Activated T-cell treated with anti-CD3 and anti-CD28 coated beads, Interleukin-2, amount 50 U/mL, for 72 hours (primary cell): ENCODE data around the gene EDNRA. TPM values are rescaled to one million over a fixed set of nuclear protein-coding genes. Genes with fewer than 3 reads are reported as not detected.

Experiments
- ATAC-seq, 2 donors: fragments of 150-1000 bp; cut with Tn5 transposase; replicated peaks in 1 of 2; 2 replicates each; pipeline ENCODE4 v1.10.0; 2021; ENCODE audit warnings: moderate library complexity in 2 of 2, mild to moderate bottlenecking in 1 of 2
- DNase-seq, 2 donors: peaks; one replicate each; pipeline ENCODE4 v3.0.0; 2021 to 2022; ENCODE audit warnings: mixed read lengths in 1 of 2
- H3K27ac Mint-ChIP-seq: one replicate; pipeline ENCODE4 v1.8.0; 2022; ENCODE audit warnings: mild to moderate bottlenecking, moderate library complexity, mixed read lengths
- H3K27me3 Mint-ChIP-seq: one replicate; pipeline ENCODE4 v1.8.0; 2022; ENCODE audit warnings: low read depth, mixed read lengths
- H3K36me3 Mint-ChIP-seq, 2 donors: one replicate each; pipeline ENCODE4 v1.8.0; 2022; ENCODE audit warnings: mixed read lengths in 2 of 2, mild to moderate bottlenecking in 1 of 2; ENCODE audit not compliant: insufficient read depth in 2 of 2
- H3K4me1 Mint-ChIP-seq: one replicate; pipeline ENCODE4 v1.8.0; 2022; ENCODE audit warnings: low read depth, mixed read lengths
- H3K4me3 Mint-ChIP-seq, 2 donors: one replicate each; pipeline ENCODE4 v1.8.0; 2022; ENCODE audit warnings: mild to moderate bottlenecking in 2 of 2, mixed read lengths in 2 of 2, moderate library complexity in 2 of 2
- H3K9me3 Mint-ChIP-seq, 2 donors: one replicate each; pipeline ENCODE4 v1.8.0; 2022; ENCODE audit warnings: mixed read lengths in 2 of 2
- total RNA-seq, 2 donors: library from RNA; stranded (reverse); gene quantifications; one replicate each; pipeline ENCODE4 v1.2.3, GENCODE V29; 2022

Gene EDNRA
- total RNA-seq, 2 donors from 2014 or later = 0.34 to 0.69 TPM

- no peaks in the 10 kb centered on the region for H3K4me1 Mint-ChIP-seq
- DNase-seq (no peak), ATAC-seq (no peak)
- peaks cover 15% of the 10 kb centered on the region for H3K27me3 Mint-ChIP-seq
- no peaks in the 10 kb centered on the region for H3K36me3 Mint-ChIP-seq
- H3K27ac Mint-ChIP-seq = no peak overlapping the region
- peaks cover 5 to 6% of the 10 kb centered on the region in 2 donors for H3K9me3 Mint-ChIP-seq
- H3K4me3 Mint-ChIP-seq = no peak overlapping the region
These were observed 106.1 kb downstream of the EDNRA start for GRCh38 chr4:147587041-147587440.

GRCh38 chr4:147589586-147589985 is 108.7 kb downstream of the EDNRA start:
- Mint-ChIP-seq H3K27me3 (peaks cover 19% of the 10 kb centered on the region), H3K27ac (no peak overlapping the region)

GRCh38 chr4:147590249-147590920 is 109.5 kb downstream of the EDNRA start:
- no peak overlapping the region for H3K4me3 Mint-ChIP-seq
- ATAC-seq (no peak), DNase-seq (peak; percentile 37 to 54)
- H3K4me1 Mint-ChIP-seq = no peaks in the 10 kb centered on the region
- peaks cover 0 to 2% of the 10 kb centered on the region in 2 donors for H3K9me3 Mint-ChIP-seq
- no peak overlapping the region for H3K27ac Mint-ChIP-seq
- no peaks in the 10 kb centered on the region for H3K36me3 Mint-ChIP-seq
- H3K27me3 Mint-ChIP-seq = peaks cover 16% of the 10 kb centered on the region

More at GRCh38 chr4:147589586-147589985, 108.7 kb downstream of the EDNRA start:
- Mint-ChIP-seq H3K9me3 (peaks cover 2 to 5% of the 10 kb centered on the region in 2 donors), H3K4me1 (no peaks in the 10 kb centered on the region), H3K36me3 (no peaks in the 10 kb centered on the region), H3K4me3 (no peak overlapping the region)
- ATAC-seq = no peak
- no peak for DNase-seq

GRCh38 chr4:147591106-147591505 is 110.2 kb downstream of the EDNRA start:
- DNase-seq (no peak), ATAC-seq (no peak)
- Mint-ChIP-seq H3K4me3 (no peak overlapping the region), H3K36me3 (no peaks in the 10 kb centered on the region), H3K4me1 (no peaks in the 10 kb centered on the region), H3K9me3 (no peaks in the 10 kb centered on the region), H3K27ac (no peak overlapping the region), H3K27me3 (peaks cover 9% of the 10 kb centered on the region)

- ATAC-seq (no peak), DNase-seq (no peak)
- H3K4me3 Mint-ChIP-seq = no peak overlapping the region
- H3K27me3 Mint-ChIP-seq = peaks cover 8% of the 10 kb centered on the region
- H3K9me3 Mint-ChIP-seq = no peaks in the 10 kb centered on the region
- no peaks in the 10 kb centered on the region for H3K4me1 Mint-ChIP-seq
- H3K36me3 Mint-ChIP-seq = no peaks in the 10 kb centered on the region
- H3K27ac Mint-ChIP-seq = no peak overlapping the region
These were observed 113.2 kb downstream of the EDNRA start for GRCh38 chr4:147594107-147594506.

Other genes starting within 250 kb of the EDNRA start
- 10 to 100 TPM; 15.7 to 17.3 TPM for gene TMEM184C, start 136.3 kb downstream of the EDNRA start, total RNA-seq
- 1 to 10 TPM; 8.9 to 9.0 TPM for gene PRMT9, start 203.1 kb downstream of the EDNRA start, total RNA-seq